GM21529 (cell line): ENCODE measurements around the gene C2orf72.
A peak's percentile ranks its signal among the peaks of the same experiment; 100 is the strongest.

ENCODE experiments used
- ATAC-seq: cut with Tn5 transposase; IDR thresholded peaks from one replicate; pipeline ENCODE4 v1.9.1; 2021; ENCODE audit not compliant: unreplicated experiment

Gene C2orf72

GRCh38 chr2:231041061-231041689 lies 3.9 kb downstream of the C2orf72 start:
- ATAC-seq: no peak

- ATAC-seq: no peak
Measured at GRCh38 chr2:231043796-231044195, 6.5 kb downstream of the C2orf72 start.

- ATAC-seq: no peak
Measured at GRCh38 chr2:231046916-231047273, 9.6 kb downstream of the C2orf72 start.

DNA sequence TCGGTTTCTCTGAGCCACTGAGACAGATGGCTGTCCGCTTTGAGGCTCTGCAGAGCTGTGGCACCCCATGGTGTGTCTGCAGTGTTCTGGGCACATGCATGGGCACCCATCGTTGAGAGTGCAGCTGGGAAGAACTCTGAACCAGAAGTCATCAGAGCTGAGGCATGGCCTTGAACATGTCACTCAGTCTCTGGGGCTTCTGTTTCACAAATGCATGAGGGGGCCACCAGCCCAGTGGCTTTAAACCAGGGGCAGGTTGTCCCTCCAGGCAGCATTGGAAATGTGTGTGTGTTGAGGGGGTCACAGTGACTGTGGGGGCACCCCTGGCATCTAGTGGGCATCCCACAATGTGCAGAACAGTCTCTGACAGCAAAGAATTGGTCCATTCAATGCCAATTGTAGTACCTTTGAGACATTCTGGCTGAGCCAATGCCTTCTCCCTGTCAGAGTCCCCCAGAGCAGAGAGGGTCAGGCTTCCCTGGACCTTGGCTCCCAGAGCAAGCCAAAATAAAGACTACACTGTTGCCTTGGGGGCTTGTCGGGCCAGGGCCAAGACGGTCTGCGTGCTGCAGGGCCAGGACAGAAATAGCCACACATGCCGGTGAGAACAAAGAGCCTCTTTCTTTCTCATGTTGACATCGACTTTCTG lies 10.1 kb downstream of the C2orf72 start:
- no peak for ATAC-seq

DNA sequence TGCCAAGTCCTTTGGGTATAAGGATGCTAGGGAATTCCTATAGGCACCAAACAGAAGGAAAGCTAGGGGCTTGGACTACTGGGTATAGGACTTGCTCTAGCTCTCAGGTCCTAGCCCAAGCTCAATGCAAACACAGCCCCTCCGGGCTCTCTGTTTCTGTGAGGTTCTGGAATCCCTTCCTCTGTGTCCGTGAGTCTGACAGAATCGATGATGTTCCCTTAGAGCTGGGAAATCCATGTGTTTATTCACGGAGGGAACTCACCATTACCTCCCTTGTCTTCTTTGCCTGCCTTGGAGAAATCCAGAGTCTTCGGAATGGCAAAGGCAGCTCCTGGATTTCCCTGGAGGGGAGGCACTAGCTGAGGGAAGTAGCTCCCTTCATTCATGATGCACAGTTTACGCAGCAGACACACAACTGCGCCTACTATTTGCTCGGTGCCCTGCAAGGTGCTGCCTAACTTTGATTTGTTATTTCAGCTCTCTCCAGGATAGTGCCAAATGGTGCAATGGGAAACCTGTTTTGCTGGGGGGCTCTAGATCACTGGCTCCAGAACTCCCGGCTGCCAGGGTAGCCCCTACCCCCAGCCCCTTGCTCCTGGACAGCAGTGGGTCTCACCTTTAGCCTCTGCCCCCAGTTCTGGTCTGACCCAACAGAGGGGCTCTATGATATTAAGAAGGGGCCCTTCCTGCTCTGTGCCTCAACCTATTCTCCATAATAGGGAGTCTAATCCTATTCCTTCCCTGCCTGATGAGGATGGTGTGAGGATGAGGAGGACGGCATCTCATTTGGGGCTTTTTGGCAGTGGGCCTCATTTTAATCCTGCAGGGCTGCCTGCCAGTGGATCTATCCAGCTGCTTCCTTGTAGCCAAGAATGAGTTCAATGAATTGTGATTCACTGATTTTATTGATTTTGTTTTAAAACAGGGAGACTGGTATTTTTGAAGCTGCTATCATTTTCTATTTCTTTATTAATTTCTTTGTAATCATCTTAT lies 10.9 kb downstream of the C2orf72 start:
- no peak for ATAC-seq

GRCh38 chr2:231049286-231050017 lies 12.1 kb downstream of the C2orf72 start:
- no peak for ATAC-seq

DNA sequence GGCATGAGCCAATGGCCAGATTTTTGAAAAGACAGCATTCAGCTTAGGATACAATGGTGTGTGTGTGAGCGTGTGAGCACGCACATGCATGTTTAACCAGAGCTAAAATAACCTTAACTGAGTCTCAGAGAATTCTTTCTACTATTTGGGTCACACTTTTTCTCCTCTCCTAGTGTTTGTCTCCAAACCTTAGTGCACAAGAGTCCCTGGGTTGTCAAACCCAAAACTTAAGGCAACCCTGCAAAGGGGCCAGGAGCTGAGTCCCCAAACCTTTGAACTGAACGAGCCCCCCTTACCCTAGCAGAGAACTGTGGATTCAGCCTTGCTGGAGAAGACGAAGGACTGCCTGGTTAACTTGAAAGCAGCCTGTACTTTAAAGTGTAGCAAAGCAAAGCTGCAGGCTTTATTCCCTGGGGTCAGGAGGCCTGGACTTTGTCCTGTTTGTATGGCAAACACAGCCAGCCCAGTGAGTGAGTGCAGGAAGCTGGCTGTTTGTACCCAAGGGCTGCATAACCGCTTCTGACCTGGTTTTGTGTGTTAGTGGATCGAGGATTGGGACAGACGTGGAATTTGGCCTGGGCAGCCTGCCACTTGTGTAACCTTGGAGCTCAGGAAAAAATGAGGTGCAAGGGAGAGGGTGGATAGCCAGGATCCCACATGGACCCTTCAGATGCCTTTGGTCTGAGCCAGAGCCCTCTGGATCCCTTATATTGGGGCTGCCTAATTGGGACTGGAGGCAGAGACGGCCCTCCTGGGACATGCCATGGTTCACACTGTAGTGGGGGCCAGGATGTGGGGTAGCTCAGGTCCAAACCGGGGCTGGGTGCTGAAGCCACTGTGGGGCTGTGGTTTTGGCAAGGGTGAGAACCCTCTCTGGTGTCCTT lies 12.9 kb downstream of the C2orf72 start:
- ATAC-seq: no peak

- ATAC-seq: no peak
Measured at GRCh38 chr2:231051116-231051515, 13.8 kb downstream of the C2orf72 start.

GRCh38 chr2:231052494-231053451 lies 15.4 kb downstream of the C2orf72 start:
- peak; percentile 61 for ATAC-seq

DNA sequence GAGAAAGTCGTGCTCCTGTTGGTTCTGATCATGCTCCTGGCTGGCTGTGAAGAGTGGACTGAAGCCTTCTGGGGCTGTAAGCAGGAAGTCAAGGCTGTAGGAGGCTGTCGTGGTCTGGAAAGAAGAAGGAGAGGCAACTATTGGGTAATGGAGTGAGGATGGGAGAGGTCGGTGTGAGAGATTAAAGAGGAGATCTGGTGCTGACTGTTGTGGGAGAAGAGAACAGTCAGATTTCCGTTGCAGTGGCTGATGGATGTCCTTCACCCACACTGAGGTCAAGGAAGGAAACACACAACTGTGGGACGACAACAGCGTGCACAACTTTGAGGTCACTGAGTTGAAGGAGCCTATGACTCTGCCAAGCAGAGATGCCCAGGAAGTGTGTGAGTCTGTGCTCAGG lies 16.5 kb downstream of the C2orf72 start:
- ATAC-seq: no peak

GRCh38 chr2:231056453-231057416 lies 19.4 kb downstream of the C2orf72 start, which contains the start of gene PSMD1:
PSMD1 (plus strand) TSS chr2:231056867; CDS start chr2:231057026, 159 bp downstream.
- peak; percentile 80 for ATAC-seq

GRCh38 chr2:231057590-231057989 lies 20.3 kb downstream of the C2orf72 start:
- no peak for ATAC-seq

- ATAC-seq: no peak
Measured at GRCh38 chr2:231058761-231059550, 21.6 kb downstream of the C2orf72 start.

- no peak for ATAC-seq
Measured at GRCh38 chr2:231059756-231060155, 22.4 kb downstream of the C2orf72 start.

- no peak for ATAC-seq
Measured at GRCh38 chr2:231062776-231063175, 25.5 kb downstream of the C2orf72 start.

DNA sequence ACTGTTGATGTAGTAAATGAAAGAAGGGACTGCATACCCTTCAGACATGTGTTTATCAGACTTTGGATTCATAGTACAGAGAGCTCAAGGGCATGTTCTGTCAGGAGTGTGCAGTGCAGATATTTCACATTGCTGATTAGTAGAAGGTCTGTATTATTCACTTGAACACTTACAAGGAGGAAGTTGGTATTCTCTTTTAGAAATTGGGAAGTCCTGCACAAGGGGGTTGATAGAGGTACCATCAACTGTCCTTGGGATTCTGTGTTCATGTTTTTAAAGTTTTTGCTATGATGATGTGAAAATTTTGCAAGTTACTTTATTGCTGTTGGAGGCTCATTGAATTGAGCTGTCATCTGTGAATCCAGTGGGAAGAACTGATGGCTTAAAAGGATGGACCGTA lies 26.0 kb downstream of the C2orf72 start:
- ATAC-seq: no peak

DNA sequence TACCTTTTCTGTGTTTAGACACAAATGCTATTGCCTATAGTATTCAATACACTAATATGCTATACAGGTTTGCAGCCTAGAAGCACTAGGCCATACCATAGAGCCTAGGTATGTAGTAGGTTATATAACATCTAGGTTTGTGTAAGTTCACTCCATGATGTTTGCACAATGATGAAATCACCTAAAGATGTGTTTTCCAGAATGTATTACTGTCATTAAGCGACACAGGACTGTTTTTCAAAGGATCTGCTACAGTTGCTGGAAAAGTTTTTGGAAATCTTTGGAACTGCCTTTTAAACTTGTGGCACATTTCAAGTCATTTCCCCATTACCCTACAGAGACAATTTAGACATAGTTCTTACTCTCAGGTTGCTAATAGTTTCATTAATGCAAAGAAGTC lies 28.6 kb downstream of the C2orf72 start:
- no peak for ATAC-seq
